Measurements from ENCODE around the gene COQ4.
A peak's percentile ranks its signal among the peaks of the same experiment; 100 is the strongest.

COQ4 gene

GRCh38 chr9:128370752-128371629, 48.4 kb downstream of the COQ4 start, which contains the start of gene URM1:
Gene URM1, plus strand, starts transcription at chr9:128371374. Its CDS starts 7 bp downstream, at chr9:128371381.
- Histone ChIP-seq H3K9me3 (ENCODE audit: severe bottlenecking) (no peaks in the 10 kb centered on the region), H3K36me3 (peaks cover 8% of the 10 kb centered on the region; the same call in 1 of the 2 replicates), H3K27me3 (ENCODE audit: insufficient read depth, low read depth, severe bottlenecking) (no peaks in the 10 kb centered on the region), H3K4me3 (ENCODE audit: low read depth, low read length) (peak within 1 kb of the TSS; percentile 96), H3K27ac (peak within 1 kb of the TSS; percentile 87)
- TF ChIP-seq CTCF (IDR thresholded peaks at IDR 0.05; ENCODE audit: low read depth, low read length), result no peak
- peak; percentile 96 for DNase-seq

GRCh38 chr9:128371630-128372117, 49.0 kb downstream of the COQ4 start:
- peaks cover 8% of the 10 kb centered on the region; the same call in 1 of the 2 replicates for H3K36me3 ChIP-seq
- H3K9me3 ChIP-seq (ENCODE audit: severe bottlenecking), result no peaks in the 10 kb centered on the region
- no peaks in the 10 kb centered on the region for H3K27me3 ChIP-seq (ENCODE audit: insufficient read depth, low read depth, severe bottlenecking)
- TF ChIP-seq CTCF (IDR thresholded peaks at IDR 0.05; ENCODE audit: low read depth, low read length), result no peak
- peak overlapping the region; percentile 96 for H3K4me3 ChIP-seq (ENCODE audit: low read depth, low read length)
- no peak for DNase-seq
- H3K27ac ChIP-seq, result peak overlapping the region; percentile 87

- TF ChIP-seq CTCF (IDR thresholded peaks at IDR 0.05; ENCODE audit: low read depth, low read length), result no peak
- H3K27me3 ChIP-seq (ENCODE audit: insufficient read depth, low read depth, severe bottlenecking), result no peaks in the 10 kb centered on the region
- no peaks in the 10 kb centered on the region for H3K9me3 ChIP-seq (ENCODE audit: severe bottlenecking)
- H3K4me3 ChIP-seq (ENCODE audit: low read depth, low read length), result peak overlapping the region; percentile 96
- H3K36me3 ChIP-seq, result peaks cover 8% of the 10 kb centered on the region; the same call in 1 of the 2 replicates
- DNase-seq, result no peak
- H3K27ac ChIP-seq, result no peak overlapping the region
Measured at GRCh38 chr9:128372188-128372641, 49.6 kb downstream of the COQ4 start.

GRCh38 chr9:128372784-128373183, 50.1 kb downstream of the COQ4 start:
- DNase-seq, result no peak
- no peak overlapping the region for H3K4me3 ChIP-seq (ENCODE audit: low read depth, low read length)
- H3K9me3 ChIP-seq (ENCODE audit: severe bottlenecking), result no peaks in the 10 kb centered on the region
- no peak for TF ChIP-seq CTCF (IDR thresholded peaks at IDR 0.05; ENCODE audit: low read depth, low read length)
- H3K36me3 ChIP-seq, result peaks cover 14% of the 10 kb centered on the region
- no peak overlapping the region for H3K27ac ChIP-seq
- no peaks in the 10 kb centered on the region for H3K27me3 ChIP-seq (ENCODE audit: insufficient read depth, low read depth, severe bottlenecking)

GRCh38 chr9:128374221-128374675, 51.6 kb downstream of the COQ4 start:
- Histone ChIP-seq H3K4me3 (ENCODE audit: low read depth, low read length) (no peak overlapping the region), H3K27me3 (ENCODE audit: insufficient read depth, low read depth, severe bottlenecking) (no peaks in the 10 kb centered on the region), H3K36me3 (peaks cover 26% of the 10 kb centered on the region), H3K27ac (no peak overlapping the region), H3K9me3 (ENCODE audit: severe bottlenecking) (no peaks in the 10 kb centered on the region)
- no peak for DNase-seq
- no peak for TF ChIP-seq CTCF (IDR thresholded peaks at IDR 0.05; ENCODE audit: low read depth, low read length)

All from WERI-Rb-1 (cell line).